Measurements from ENCODE around the gene SLC25A20. TPM values are rescaled to one million over a fixed set of nuclear protein-coding genes. Genes with fewer than 3 reads are reported as not detected.

SLC25A20 gene
- total and polyA plus RNA-seq, 8 donors = 8.3 to 15.7 (median 10.0) TPM

GRCh38 chr3:48856469-48856868 lies 42.2 kb downstream of the SLC25A20 start:
- TF ChIP-seq CTCF (IDR thresholded peaks at IDR 0.05) = no peak
- intact Hi-C loops (cut with DNase I) = no loop called here
- no peak for ATAC-seq
- peaks cover 0 to 3% (median 0%) of the 10 kb centered on the region in 3 donors for H3K4me1 ChIP-seq
- no peak overlapping the region for H3K27ac ChIP-seq
- no peaks in the 10 kb centered on the region for H3K27me3 ChIP-seq
- 65 to 68% methylated on average over 4 of the region's 4 CpGs for WGBS, 2 donors
- H3K36me3 ChIP-seq = peaks cover 0 to 15% (median 0%) of the 10 kb centered on the region in 3 donors
- H3K9me3 ChIP-seq = no peaks in the 10 kb centered on the region
- no peak overlapping the region for H3K4me3 ChIP-seq
- FAIRE-seq = no peak
- no peak for DNase-seq

- DNase-seq (no peak), FAIRE-seq (no peak), ATAC-seq (no peak)
- no peak overlapping the region for H3K27ac ChIP-seq
- H3K4me3 ChIP-seq = no peak overlapping the region
- intact Hi-C loops (cut with DNase I) = no loop called here
- no peaks in the 10 kb centered on the region for H3K27me3 ChIP-seq
- 88 to 89% methylated on average over 9 of the region's 9 CpGs for WGBS, 2 donors
- peaks cover 0 to 15% (median 0%) of the 10 kb centered on the region in 3 donors for H3K36me3 ChIP-seq
- peaks cover 0 to 3% (median 0%) of the 10 kb centered on the region in 3 donors for H3K4me1 ChIP-seq
- no peak for TF ChIP-seq CTCF (IDR thresholded peaks at IDR 0.05)
- no peaks in the 10 kb centered on the region for H3K9me3 ChIP-seq
Measured at GRCh38 chr3:48855681-48856447, 42.8 kb downstream of the SLC25A20 start.

- Histone ChIP-seq H3K4me3 (no peak overlapping the region), H3K9me3 (no peaks in the 10 kb centered on the region), H3K4me1 (peaks cover 0 to 5% (median 3%) of the 10 kb centered on the region in 3 donors), H3K27me3 (no peaks in the 10 kb centered on the region), H3K36me3 (no peaks in the 10 kb centered on the region), H3K27ac (no peak overlapping the region)
- DNase-seq (peak in 1 of 6 donors; percentile 14), ATAC-seq (no peak), FAIRE-seq (no peak)
- 84 to 92% methylated on average over 5 of the region's 5 CpGs for WGBS, 2 donors
- TF ChIP-seq CTCF (IDR thresholded peaks at IDR 0.05) = no peak
- intact Hi-C loops (cut with DNase I) = no loop called here
Measured at GRCh38 chr3:48852151-48852550, 46.5 kb downstream of the SLC25A20 start.

GRCh38 chr3:48851407-48851806 lies 47.3 kb downstream of the SLC25A20 start:
- Histone ChIP-seq H3K27ac (no peak overlapping the region), H3K9me3 (no peaks in the 10 kb centered on the region), H3K4me3 (no peak overlapping the region), H3K4me1 (peaks cover 0 to 9% (median 4%) of the 10 kb centered on the region in 3 donors), H3K36me3 (no peaks in the 10 kb centered on the region), H3K27me3 (no peaks in the 10 kb centered on the region)
- no peak for TF ChIP-seq CTCF (IDR thresholded peaks at IDR 0.05)
- intact Hi-C loops (cut with DNase I) = no loop called here
- 46 to 54% methylated on average over 3 of the region's 3 CpGs for WGBS, 2 donors
- FAIRE-seq (no peak), ATAC-seq (no peak), DNase-seq (peak in 1 of 6 donors; percentile 6)

Measured in pancreas (tissue), 10 donors.